ENCODE results near the gene CACNA1C.

Gene CACNA1C

DNA sequence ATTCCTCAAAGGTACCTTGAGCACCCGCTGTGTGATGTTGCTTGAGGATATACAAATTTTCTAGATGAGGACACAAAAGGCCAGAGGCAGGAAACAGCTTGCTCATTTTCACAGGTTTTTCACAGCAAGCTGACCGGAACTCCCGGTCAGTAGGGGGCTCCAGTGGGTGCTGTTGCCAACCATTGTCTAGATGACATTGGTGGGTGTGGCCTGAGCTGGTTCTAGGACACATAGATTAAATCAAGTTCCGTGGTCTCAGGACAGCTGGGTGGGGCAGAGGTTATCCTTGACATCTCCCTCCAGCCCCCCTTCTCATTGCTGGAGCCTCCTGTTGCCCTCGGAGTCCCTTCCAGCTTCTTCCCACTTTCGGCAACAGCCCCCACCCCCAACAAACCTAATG lies 588.4 kb downstream of the CACNA1C start:
- DNase-seq = no peak

DNA sequence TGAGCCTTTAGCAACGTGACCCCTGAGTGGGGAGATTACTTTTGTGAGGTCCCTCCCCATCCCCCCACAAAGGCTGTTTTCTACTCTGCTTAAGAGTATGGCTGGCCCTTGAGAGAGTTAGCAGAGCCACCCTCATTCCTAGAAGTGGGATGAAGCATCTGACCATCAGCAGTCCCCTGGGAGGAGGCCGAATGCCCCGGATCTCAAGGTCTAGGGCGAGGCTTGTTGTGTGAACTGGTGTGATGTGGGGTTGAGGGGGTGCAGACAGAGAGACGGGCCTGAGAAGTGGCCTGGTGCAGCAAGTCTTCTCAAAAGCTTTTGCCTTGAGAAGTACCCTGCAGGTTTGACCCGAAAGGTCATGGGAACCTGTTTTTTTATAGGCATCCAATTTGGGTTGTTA lies 589.0 kb downstream of the CACNA1C start:
- no peak for DNase-seq

DNA sequence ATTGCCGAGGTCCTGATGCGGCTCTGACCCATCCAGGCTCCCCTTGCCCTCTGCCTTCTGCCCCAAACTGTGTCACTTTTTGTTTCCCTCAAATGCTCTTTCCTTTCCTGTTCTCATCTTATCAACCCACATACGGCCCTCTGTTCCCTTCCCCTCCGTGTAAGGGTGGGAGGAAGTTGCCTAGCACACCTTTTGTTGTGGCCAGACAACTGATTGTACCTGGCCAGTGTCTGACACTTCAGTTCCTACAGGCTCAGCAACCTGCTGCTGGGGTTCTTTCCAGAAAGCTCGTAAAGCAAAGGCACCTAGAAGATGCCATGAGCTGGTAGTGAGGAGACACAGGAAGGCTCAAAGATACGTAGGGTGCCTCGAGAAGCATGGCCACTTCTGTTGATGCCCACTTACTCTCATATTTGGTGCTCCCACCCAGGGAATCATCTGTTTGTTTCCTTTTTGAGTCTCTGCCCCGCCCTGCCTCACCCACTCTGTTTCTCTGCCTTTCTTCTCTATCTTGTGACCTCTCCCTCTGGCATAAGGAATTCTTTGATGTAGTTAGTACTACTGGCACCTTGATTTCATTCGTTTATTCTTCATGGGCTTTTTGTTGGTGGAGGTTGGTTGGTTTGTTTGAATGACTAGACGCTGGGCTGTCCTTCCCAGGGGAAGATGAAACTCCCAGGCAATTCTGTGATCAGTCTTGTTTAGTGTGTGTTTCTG lies 589.5 kb downstream of the CACNA1C start:
- no peak for DNase-seq

DNA sequence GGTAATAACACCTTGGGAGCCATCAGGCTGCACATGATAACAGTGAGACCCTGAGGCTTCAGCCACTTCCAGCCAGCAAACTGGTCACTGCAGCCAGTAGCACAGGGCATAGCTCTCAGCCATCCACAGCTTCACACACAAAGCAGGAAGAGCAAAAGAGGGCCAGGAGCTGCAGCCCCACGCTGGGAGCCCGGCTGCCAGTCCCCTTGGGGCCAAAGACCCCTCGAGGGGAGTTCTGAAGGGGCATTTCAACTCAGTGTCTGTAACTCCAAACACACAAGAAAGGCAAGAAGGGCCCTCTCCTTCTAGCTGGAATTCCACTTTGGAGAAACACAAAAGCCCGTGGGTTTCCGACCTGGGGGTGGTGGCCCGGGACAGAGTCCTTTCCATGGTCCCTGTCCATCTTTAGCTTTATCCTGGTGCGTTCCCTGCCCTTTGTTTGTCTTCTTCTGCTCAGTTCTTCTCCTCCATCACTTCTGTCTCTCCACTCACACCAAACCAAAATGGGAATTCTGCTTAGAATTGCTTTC lies 590.2 kb downstream of the CACNA1C start:
- no peak for DNase-seq

DNA sequence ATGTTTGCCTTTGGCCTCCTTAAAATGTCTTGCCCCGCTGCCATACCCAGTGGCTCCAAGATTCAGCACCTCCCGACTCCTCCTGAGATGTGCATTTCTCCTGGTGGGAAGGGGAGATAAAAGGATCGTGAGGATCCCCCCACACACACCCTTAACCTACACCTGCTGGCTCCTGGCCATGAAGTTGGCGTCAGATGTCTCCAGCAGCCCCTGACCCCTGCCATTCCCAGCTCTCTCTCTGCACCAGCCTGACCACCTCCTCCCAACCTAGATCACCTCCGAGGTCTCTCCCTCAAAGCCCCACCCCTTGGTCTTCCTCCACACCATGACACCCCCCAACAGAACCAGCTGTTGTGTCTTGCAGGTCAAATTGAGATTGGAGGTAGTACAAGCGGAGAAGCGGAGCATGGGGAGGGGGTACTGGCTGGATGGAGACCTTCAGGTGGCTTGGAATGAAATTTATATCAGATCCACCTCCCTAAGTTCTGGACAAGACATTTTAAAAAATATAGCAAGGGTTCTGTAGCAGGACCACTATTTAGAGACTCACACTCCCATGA lies 590.9 kb downstream of the CACNA1C start:
- no peak for DNase-seq

DNA sequence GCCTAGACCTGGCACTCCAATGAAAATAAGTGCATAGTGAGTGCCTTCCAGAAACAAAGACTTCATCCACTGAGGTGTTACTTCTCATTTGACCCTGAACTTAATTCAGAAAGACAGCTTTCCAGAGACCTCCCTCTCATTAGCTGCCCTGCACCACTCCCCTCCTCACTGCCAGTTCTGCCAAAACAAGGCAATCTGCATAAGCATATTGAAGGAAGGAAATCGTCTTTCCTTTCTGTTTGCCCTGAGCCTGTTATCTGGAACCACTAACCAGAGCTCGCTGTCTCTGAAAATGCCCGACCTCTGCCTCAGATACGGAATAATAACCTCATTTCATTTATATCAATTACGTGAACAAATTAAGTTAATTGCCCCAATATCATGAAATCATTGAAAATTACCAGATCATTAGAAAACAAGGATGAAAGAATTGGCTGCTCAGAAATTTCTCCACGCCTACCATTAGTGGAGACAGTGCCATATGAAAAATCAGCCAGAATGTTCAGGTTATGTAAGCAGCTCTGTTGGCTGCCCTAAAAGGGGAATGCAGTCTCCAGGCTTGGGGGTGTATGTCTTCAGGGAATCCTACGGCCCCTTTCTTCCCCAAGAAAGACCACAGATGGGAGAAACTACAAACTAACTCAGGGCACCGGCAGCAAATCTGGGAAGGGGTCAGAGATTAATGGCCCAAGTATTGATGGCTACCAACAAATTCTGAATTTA lies 592.1 kb downstream of the CACNA1C start:
- DNase-seq = no peak

DNA sequence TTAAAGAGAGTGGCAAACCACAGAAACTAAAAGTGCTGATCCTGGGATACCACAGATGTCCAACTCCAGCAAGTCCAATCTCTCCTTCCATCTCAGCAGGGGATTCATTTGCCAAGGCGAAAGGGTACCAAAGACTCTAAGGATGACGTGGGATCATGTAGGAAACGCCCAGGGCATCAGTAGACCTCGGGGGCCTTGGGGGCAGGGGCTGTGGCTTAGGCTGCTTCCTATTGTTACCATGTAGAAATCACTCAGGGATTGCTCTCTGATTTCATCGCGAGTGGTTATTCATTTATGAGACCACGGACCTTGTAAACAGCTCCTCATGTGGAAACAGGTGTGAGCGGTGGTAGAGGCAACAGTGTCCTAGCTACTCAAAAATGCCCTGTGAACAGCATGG lies 592.7 kb downstream of the CACNA1C start:
- no peak for DNase-seq

DNA sequence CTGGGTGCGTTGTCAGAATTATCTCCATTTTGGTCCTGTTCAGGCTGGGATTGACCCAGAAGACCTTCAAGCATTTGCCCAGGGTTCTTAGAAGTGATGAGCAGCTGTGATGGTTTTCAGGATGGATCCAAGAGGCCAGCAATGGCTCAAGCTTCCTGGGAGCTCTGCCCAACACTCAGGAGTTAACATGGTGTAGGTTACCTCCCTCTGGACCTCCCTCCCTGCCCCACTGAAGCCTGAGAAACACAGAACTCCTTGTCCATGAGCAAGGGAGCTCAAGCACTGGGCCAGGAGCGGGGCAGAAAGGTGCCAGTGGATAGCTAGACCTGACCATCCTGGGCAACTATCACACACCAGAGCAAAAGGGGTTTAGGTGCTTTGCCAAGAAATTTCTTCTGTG lies 593.6 kb downstream of the CACNA1C start:
- DNase-seq = no peak

DNA sequence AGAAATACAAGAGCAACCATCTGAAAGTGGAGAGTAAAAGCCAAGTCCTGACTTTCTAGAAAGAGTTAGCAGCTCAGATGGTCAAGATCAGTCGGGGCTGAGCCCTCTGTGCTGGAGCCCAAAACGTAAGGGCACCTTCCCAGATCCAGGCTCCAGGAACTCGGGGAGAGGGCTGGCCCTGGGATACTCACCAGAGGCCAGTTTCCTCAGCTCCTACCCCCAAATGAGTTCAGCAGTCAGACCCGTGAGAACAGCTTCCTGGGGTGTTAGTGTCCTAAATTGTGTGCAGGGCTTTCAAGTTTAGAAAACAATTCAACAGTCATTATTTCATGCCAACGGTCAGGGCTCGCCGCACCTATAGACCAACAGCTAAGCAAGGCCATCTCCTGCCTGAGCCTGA lies 594.4 kb downstream of the CACNA1C start:
- DNase-seq = no peak

DNA sequence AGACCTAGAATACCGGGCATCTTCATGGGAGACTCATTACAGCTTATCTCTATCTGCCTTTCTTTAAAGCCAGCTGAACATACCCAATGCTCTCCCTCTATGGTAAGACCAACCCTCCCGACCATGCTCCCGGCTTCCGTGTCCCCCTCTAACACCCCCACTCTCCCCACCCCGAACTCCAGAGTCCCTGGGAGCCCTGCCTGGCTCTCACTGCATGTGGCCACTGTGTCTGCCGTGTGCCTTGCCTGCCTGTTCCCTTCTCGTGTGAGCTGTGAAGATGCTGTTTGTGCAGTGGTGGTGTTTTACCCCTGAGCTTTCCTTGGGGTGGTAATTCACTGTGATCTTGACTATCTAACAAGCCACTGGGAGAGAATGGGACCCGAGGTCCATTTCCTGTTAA lies 595.6 kb downstream of the CACNA1C start:
- no peak for DNase-seq

DNA sequence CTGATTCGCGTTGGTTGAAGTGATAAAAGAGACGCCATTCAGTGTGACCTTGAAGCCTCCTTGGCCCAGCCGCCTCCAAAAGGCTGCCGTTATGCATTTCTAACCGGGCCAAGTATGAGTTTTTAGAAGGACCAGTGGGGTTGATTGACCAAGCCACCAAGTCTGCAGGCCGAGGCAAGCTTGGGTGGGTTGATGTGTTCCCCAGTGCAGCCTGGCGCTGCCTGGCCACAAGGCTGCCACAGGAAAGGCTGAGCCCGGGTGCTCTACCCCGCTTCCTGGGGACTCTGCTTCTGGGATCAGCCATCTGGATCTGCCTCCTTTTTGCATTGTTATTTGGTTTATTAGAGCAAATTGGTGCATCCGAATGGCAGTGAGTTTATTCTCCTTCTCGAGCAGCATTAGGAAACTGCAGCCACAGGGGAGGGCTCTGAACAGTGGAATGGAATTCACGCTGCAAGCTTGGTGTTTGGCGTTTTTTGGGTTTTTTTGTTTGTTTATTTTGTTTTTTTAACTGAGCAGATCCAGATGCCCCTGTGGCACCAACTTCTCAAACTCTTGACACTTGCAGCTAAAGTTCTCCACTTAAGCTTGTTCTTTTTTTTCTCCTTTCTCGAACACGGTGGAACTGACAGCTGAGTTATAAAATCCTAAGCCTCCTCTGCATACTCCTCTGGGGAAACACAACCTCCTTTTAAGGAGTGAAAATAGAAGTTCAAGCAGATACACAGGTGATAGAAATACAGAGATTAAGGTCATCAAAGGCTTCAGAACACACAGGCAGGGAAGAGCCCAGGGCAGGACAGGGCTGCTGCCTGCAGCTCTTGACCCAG lies 596.6 kb downstream of the CACNA1C start:
- DNase-seq = no peak

DNA sequence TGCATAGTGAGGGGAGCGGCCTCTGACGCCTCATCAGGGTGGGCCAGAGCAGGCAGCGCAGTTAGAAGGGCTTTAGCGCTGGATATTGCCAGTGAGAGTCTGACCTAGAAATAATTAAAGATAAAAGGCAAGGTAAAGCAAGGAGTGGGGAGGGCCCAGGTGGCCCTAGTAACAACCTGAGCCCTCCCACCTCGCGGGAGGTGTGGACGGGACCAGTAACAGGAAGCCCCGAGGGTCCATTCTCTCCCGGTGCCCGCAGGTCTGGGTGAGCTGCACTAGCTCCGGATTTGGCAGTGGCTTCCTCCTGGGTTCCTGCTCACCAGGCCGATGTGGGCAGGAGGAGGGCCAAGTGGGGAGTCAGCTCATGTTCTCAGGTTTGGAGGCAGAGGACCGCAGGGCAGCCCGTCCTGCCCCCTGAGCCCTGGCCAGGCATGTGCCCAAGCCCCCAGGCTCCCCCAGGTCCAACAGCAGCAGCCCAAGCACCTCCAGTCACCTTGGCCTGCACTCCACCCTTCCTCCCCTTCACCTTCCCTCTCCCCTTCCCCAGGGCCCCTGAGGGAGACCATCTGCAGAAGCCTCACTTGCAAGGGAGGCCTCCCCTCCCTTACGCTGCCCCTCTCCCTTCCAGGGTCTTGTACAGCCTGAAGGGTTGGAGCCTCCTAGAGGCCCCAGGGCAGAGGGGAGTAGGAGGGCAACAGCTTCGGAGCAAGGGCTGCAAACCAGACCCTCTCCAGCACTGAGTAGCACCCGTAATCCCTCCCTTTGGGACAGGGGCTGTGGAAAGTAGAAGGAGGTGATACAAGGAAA lies 597.7 kb downstream of the CACNA1C start:
- DNase-seq = no peak

DNA sequence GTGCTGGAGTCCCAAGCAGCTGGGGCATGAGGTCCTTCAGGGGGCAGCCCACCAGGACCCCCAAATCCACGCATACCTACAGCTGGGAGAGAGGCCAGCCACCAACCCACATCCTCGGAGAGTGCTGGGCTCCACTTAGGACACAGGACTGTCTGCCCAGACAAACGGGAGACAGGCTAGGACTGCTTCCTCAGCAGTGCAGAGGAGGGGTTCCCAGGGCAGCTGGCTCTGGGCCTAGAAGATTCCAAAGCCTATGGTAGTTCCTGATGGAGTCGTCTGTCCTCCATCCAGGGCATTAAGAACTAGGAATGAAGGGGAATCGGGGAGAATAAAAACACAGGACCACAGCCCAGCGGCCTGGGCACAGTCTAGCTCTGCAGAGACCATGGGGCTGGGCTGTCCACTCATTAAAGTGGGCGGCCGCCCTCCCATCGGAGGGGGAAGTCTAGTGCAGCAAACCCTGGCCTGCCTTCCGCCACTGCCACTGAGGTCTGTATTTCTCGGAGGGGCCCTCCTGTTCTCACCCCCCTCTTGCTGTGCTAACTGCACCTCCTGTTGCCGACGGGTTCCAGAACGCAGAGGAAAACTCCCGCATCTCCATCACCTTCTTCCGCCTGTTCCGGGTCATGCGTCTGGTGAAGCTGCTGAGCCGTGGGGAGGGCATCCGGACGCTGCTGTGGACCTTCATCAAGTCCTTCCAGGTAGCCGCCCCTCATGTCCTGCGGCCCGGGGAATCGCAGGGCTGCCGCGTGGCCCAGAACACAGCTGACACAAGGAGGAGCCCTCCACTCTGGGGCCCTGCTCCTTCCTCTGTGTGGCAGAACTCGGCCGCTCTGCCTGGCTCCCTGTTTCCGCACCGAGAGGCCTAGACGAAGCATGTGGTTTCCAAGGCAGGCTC lies 598.5 kb downstream of the CACNA1C start:
- DNase-seq = no peak

DNA sequence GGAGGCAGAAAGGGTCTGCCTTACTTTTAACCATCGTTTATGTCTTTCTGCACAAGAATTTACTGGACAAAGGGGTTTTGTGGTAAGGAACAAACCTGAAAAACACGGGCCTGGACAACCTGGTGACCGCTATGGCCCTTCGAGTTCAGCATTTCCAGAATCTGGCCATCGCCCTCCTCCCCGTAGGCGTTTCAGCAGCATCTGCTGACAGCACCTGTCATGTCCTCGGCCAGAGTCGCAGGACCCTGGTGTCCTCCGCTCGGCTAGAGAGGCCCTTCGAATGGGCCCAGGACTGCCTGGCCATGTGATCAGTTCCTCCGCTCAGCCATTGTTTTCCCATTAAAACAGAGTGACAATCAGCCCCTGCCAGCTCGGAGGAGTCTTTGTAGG lies 599.2 kb downstream of the CACNA1C start:
- no peak for DNase-seq

DNA sequence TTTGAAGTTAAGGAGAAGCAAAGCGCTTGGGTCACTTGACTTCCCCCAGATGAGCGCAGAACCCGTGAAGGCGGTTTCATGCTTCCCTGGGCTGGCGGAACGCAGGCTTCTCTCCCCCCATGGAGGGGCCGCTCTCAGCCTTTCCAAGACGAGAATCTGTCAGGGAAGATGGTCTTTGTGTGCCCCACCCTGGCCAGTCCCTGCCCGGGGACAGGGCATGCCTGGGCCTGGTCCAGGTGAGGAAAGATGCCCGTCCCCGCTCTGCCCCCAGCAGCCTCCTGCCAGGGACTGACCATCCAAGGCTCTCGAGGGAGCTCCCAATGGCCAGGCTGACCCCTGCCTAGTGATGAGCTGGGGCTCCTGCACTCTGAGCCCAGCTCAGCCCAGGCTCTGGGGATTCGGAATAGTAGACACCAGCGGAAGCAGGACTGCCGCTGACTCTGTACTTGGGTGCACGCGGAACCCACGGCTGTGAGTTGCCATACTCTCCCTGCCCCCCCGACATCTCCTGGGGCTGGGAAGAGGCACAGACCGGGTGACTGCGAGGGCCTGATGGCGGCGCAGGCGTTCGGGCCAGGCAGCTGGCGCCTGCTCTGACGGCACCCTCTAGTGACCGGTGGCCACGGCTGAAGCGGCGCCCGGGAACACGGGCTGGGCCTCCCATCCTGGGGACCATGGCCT lies 599.8 kb downstream of the CACNA1C start:
- no peak for DNase-seq

DNA sequence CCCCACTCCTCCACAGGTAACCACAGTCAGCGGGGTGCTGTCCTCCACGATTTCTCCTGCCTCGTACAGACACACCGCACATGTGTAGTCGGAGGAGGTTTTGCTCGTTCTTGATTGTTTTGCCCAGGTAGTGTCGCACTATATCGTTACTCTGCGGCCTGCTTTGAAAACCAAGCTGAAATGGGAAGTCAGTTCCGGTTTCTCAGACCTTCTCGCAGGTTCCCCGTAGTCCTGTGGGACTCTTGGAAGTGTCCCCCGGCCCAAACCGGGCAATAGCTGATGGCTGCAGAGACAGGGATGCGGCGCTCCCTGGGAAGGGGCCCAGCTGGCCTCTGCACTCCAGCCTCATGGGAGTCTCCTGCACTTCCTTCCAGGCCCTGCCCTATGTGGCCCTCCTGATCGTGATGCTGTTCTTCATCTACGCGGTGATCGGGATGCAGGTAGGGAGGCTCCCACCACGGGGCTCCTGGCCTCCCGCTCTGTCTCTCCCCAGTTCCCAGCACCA lies 600.7 kb downstream of the CACNA1C start:
- no peak for DNase-seq

DNA sequence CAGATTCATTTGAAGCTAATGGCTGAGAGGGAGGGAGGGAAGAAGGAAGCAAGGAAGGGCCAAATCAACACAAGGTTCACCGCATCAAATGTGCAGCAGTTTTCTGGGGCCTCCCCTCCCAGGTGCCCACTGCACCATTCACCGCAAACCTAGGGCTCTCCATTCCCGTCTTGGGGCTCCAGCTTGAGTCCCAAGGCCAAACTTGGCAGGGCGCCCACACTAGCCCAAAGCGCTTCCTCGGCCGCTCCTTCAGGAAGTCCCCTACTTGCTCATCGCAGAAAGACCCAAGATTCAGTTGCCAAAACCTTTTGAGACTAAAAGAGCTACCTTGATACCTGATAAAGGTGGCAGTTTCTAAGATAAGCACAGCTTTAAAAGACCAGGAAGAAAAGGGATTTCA lies 601.5 kb downstream of the CACNA1C start:
- DNase-seq = no peak

DNA sequence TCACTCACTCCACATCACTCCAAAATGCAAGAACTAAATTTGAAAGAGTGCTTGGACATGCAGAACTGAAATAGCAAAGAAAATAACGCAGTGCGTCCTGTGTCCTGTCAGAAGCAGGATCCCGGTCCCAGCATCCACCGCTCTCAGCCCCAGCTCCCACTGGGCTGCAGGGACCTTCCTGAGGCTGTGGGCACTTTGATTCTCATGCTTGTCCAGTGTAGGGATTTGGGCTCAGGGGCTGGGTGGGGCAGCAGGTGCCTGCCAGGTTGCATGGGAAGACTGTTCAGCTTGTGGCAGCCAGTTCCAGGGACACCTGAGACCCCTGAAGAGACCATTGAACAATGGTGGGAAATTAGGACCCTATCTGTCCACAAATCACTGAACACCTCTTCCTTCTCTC lies 602.0 kb downstream of the CACNA1C start:
- DNase-seq = no peak

DNA sequence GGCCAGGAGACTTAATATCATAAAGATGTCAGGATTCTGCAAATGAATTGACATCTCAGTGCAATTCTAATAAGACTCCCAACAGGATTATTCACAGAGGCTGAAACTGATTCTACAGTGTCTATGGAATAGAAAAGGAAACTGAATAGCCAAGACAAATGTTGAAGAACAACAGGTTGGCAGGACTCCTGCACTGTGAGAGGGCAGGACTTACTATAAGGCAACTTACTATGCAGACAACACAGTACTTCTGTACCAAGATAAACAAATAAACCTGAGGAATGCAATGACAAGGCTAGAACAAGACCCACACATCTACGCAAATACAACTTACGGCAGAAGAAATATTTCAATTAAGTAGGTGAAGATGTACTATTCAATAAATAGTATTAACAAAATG lies 609.7 kb downstream of the CACNA1C start:
- no peak for DNase-seq

Measured in DMS153 (cell line).